IMR-90 (cell line): Measurements from ENCODE around the gene UGT1A3. TPM values are rescaled to one million over a fixed set of nuclear protein-coding genes. Genes with fewer than 3 reads are reported as not detected.

Experiments
- ATAC-seq: fragments of 200-7000 bp; cut with Tn5 transposase; 2 replicates; pipeline ENCODE4 v1.9.1; 2020; ENCODE audit warnings: low read depth, mild to moderate bottlenecking, moderate library complexity
- BruUV-seq: library from RNA; stranded (reverse); fragments of 400-500 nt; replicated peaks from 2 replicates; lab custom pipeline; 2021; lab: Mats Ljungman, UMichigan
- CTCF ChIA-PET: fragments of 300-600 bp; formaldehyde crosslinking; extraction: SDS; loops from one replicate; lab custom pipeline; 2021; ENCODE audit warnings: antibody characterized with exemption; lab: Yijun Ruan, JAX
- POLR2A ChIA-PET: fragments of 300-600 bp; sonication (Branson Sonifier 250); formaldehyde crosslinking; loops from one replicate; lab custom pipeline; 2022; ENCODE audit warnings: antibody characterized with exemption; ENCODE audit not compliant: unreplicated experiment; lab: Charles Lee
- DNase-seq: peaks from one replicate; pipeline ENCODE4 v3.0.0; 2013
- H2AFZ ChIP-seq: replicated peaks from 2 replicates; pipeline ENCODE3; 2013; ENCODE audit warnings: low read length, mild to moderate bottlenecking; ENCODE audit not compliant: poor library complexity
- H2AK5ac ChIP-seq: 2 replicates; pipeline ENCODE4 v1.6.1; 2013; ENCODE audit warnings: low read depth, low read length, inconsistent platforms
- H2AK9ac ChIP-seq: replicated peaks from 2 replicates; pipeline ENCODE3; 2013; ENCODE audit warnings: mild to moderate bottlenecking, low read depth, low read length, moderate library complexity; ENCODE audit not compliant: poor library complexity
- H2BK120ac ChIP-seq: 2 replicates; pipeline ENCODE4 v1.6.1; 2013; ENCODE audit warnings: low read depth, low read length, inconsistent platforms
- H2BK15ac ChIP-seq: 3 replicates; pipeline ENCODE4 v1.6.1; 2013; ENCODE audit warnings: low read depth, low read length, inconsistent platforms
- H2BK20ac ChIP-seq: 2 replicates; pipeline ENCODE4 v1.6.1; 2013; ENCODE audit warnings: low read depth, mild to moderate bottlenecking, inconsistent platforms, low read length, moderate library complexity
- H2BK5ac ChIP-seq: 2 replicates; pipeline ENCODE4 v1.6.1; 2013; ENCODE audit warnings: mild to moderate bottlenecking, low read depth, low read length, inconsistent platforms; ENCODE audit not compliant: poor library complexity, severe bottlenecking
- H3K14ac ChIP-seq: replicated peaks from 2 replicates; pipeline ENCODE4 v1.6.1; 2013; ENCODE audit warnings: low read depth, low read length, inconsistent platforms
- H3K18ac ChIP-seq: 2 replicates; pipeline ENCODE4 v1.6.1; 2013; ENCODE audit warnings: low read depth, low read length, control low read depth
- H3K23ac ChIP-seq: 2 replicates; pipeline ENCODE4 v1.6.1; 2013; ENCODE audit warnings: low read depth, low read length, inconsistent platforms
- H3K27ac ChIP-seq: 2 replicates; pipeline ENCODE4 v1.5.1; 2013; ENCODE audit warnings: mild to moderate bottlenecking, control low read depth, low read length; ENCODE audit not compliant: insufficient read depth
- H3K27me3 ChIP-seq: 2 replicates; pipeline ENCODE4 v1.6.1; 2013; ENCODE audit warnings: low read length; ENCODE audit not compliant: control insufficient read depth, insufficient read depth
- H3K36me3 ChIP-seq: 2 replicates; pipeline ENCODE4 v1.6.1; 2013; ENCODE audit warnings: low read length, mixed read lengths; ENCODE audit not compliant: control insufficient read depth, insufficient read depth
- H3K4ac ChIP-seq: 2 replicates; pipeline ENCODE4 v1.6.1; 2013; ENCODE audit warnings: low read depth, low read length, inconsistent platforms
- H3K4me1 ChIP-seq: 2 replicates; pipeline ENCODE4 v1.6.1; 2013; ENCODE audit warnings: low read length, mixed read lengths; ENCODE audit not compliant: control insufficient read depth, insufficient read depth
- H3K4me2 ChIP-seq: 2 replicates; pipeline ENCODE4 v1.6.1; 2013; ENCODE audit warnings: low read depth, mild to moderate bottlenecking, control low read depth, low read length, moderate library complexity
- H3K4me3 ChIP-seq: 2 replicates; pipeline ENCODE4 v1.5.1; 2013; ENCODE audit warnings: low read depth, mild to moderate bottlenecking, control low read depth, low read length, moderate library complexity; ENCODE audit not compliant: insufficient read depth
- H3K56ac ChIP-seq: 2 replicates; pipeline ENCODE4 v1.6.1; 2013; ENCODE audit warnings: low read length, inconsistent platforms; ENCODE audit not compliant: insufficient read depth; ENCODE audit errors: extremely low read depth
- H3K79me1 ChIP-seq, 2 experiments: 2 replicates each; pipeline ENCODE4 v1.6.1; 2013; ENCODE audit warnings: low read length in 2 of 2, inconsistent platforms in 1 of 2, low read depth in 1 of 2
- H3K9ac ChIP-seq: 2 replicates; pipeline ENCODE4 v1.6.1; 2013; ENCODE audit warnings: low read depth, low read length, control low read depth
- H3K9me1 ChIP-seq: 2 replicates; pipeline ENCODE4 v1.6.1; 2013; ENCODE audit warnings: low read length, inconsistent platforms; ENCODE audit not compliant: insufficient read depth
- H3K9me3 ChIP-seq: 2 replicates; pipeline ENCODE4 v1.6.1; 2013; ENCODE audit warnings: low read length; ENCODE audit not compliant: control insufficient read depth, insufficient read depth
- H4K20me1 ChIP-seq: 2 replicates; pipeline ENCODE4 v1.6.1; 2013; ENCODE audit warnings: low read length, inconsistent platforms; ENCODE audit not compliant: insufficient read depth
- H4K5ac ChIP-seq: 2 replicates; pipeline ENCODE4 v1.6.1; 2013; ENCODE audit warnings: mild to moderate bottlenecking, low read depth, low read length, control low read depth
- H4K8ac ChIP-seq, 2 experiments: 2 replicates each; pipeline ENCODE4 v1.6.1; 2013; ENCODE audit warnings: low read depth in 2 of 2, low read length in 2 of 2, control low read depth in 1 of 2, inconsistent platforms in 1 of 2
- H4K91ac ChIP-seq: 2 replicates; pipeline ENCODE4 v1.6.1; 2013; ENCODE audit warnings: low read depth, low read length, inconsistent platforms; ENCODE audit not compliant: insufficient read depth
- BHLHE40 ChIP-seq: fragments of 150-350 bp; IDR thresholded peaks from 2 replicates; pipeline ENCODE4 v1.6.1; 2016; ENCODE audit warnings: mild to moderate bottlenecking, low read depth, low read length
- CEBPB ChIP-seq: IDR thresholded peaks from 2 replicates; pipeline ENCODE4 v1.6.1; 2012; ENCODE audit warnings: low read depth, low read length, improper control_type of control experiment
- CHD1 ChIP-seq: IDR thresholded peaks from 2 replicates; pipeline ENCODE4 v1.6.1; 2012; ENCODE audit warnings: low read depth, low read length, improper control_type of control experiment
- FOS ChIP-seq: fragments of 150-350 bp; IDR thresholded peaks from 2 replicates; pipeline ENCODE4 v1.6.1; 2016; ENCODE audit warnings: low read depth, low read length
- MAFK ChIP-seq: IDR thresholded peaks from 2 replicates; pipeline ENCODE4 v1.6.1; 2012; ENCODE audit warnings: low read depth, low read length, improper control_type of control experiment
- MAZ ChIP-seq: IDR thresholded peaks from 2 replicates; pipeline ENCODE4 v1.6.1; 2012; ENCODE audit warnings: low read depth, mild to moderate bottlenecking, low read length, improper control_type of control experiment, moderate library complexity, borderline replicate concordance
- MXI1 ChIP-seq: IDR thresholded peaks from 2 replicates; pipeline ENCODE4 v1.6.1; 2012; ENCODE audit warnings: low read depth, mild to moderate bottlenecking, low read length, moderate library complexity, borderline replicate concordance
- NFE2L2 ChIP-seq: fragments of 150-350 bp; IDR thresholded peaks from 2 replicates; pipeline ENCODE4 v1.6.1; 2016; ENCODE audit warnings: low read depth, mild to moderate bottlenecking, low read length
- POLR2A ChIP-seq: IDR thresholded peaks from 2 replicates; pipeline ENCODE4 v1.6.1; 2012; ENCODE audit warnings: mild to moderate bottlenecking, low read depth, low read length
- RCOR1 ChIP-seq: IDR thresholded peaks from 2 replicates; pipeline ENCODE4 v1.6.1; 2012; ENCODE audit warnings: mild to moderate bottlenecking, low read length, improper control_type of control experiment; ENCODE audit not compliant: insufficient replicate concordance
- RFX5 ChIP-seq: IDR thresholded peaks from 2 replicates; pipeline ENCODE4 v1.8.0; 2012; ENCODE audit warnings: low read depth, mild to moderate bottlenecking, low read length, moderate library complexity
- SMC3 ChIP-seq: fragments of 150-350 bp; IDR thresholded peaks from 2 replicates; pipeline ENCODE4 v1.6.1; 2016; ENCODE audit warnings: low read depth, mild to moderate bottlenecking, antibody characterized with exemption, low read length, moderate library complexity
- WGBS, 2 experiments: methylation state at CpG; one replicate each; pipeline versions ENCODE4 v1.1.5 to v1.1.7; 2013; ENCODE audit warnings: missing lambda C conversion rate in 2 of 2; ENCODE audit not compliant: insufficient read length in 1 of 2; ENCODE audit errors: extremely low coverage in 2 of 2; 5-methylcytosine and 5-hydroxymethylcytosine counted together
- dilution Hi-C: fragments of 300-500 bp; cut with HindIII; formaldehyde crosslinking; loops from one replicate; pipeline ENCODE4 v1.14.3; 2018; ENCODE audit warnings: low sequenced_read_pairs; ENCODE audit not compliant: unreplicated experiment
- in situ Hi-C: fragments of 300-500 bp; cut with MboI; formaldehyde crosslinking; loops from 3 replicates; pipeline ENCODE4 v1.14.3; 2019; ENCODE audit warnings: low sequenced_read_pairs, inconsistent platforms, mixed read lengths
- intact Hi-C: fragments of 100-400 bp; cut with micrococcal nuclease; formaldehyde crosslinking; loops from 2 replicates; pipeline ENCODE4 v1.10.0; 2022
- polyA plus RNA-seq, 3 experiments: library from polyadenylated mRNA; depleted of rRNA; stranded (reverse); fragments of >200 nt; gene quantifications; 2 replicates each; pipeline ENCODE4 v1.2.3, GENCODE V29; 2012; ENCODE audit warnings: low replicate concordance in 1 of 3
- total RNA-seq: library from RNA; depleted of rRNA; stranded (reverse); fragments of >200 nt; gene quantifications from 2 replicates; pipeline ENCODE4 v1.2.3, GENCODE V29; 2012
- TF ChIP-seq, protein P1 (sequence below): conservative IDR thresholded peaks from 2 replicates; pipeline ENCODE4 v1.5.1; 2012; ENCODE audit warnings: mild to moderate bottlenecking, low read depth, low read length, improper control_type of control experiment
- TF ChIP-seq, protein P2 (sequence below): fragments of 150-350 bp; IDR thresholded peaks from 2 replicates; pipeline ENCODE4 v1.6.1; 2017; ENCODE audit warnings: mild to moderate bottlenecking, antibody characterized with exemption, low read length, low read depth

UGT1A3 gene
- total and polyA plus RNA-seq, 2 of the 4 experiments (the other 2 are of a cell fraction): not detected

DNA sequence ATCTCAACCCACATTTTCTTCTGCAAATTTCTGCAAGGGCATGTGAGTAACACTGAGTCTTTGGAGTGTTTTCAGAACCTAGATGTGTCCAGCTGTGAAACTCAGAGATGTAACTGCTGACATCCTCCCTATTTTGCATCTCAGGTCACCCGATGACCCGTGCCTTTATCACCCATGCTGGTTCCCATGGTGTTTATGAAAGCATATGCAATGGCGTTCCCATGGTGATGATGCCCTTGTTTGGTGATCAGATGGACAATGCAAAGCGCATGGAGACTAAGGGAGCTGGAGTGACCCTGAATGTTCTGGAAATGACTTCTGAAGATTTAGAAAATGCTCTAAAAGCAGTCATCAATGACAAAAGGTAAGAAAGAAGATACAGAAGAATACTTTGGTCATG lies 39.2 kb downstream of the UGT1A3 start:
- no peak for TF ChIP-seq SMC3
- TF ChIP-seq, protein P1, sequence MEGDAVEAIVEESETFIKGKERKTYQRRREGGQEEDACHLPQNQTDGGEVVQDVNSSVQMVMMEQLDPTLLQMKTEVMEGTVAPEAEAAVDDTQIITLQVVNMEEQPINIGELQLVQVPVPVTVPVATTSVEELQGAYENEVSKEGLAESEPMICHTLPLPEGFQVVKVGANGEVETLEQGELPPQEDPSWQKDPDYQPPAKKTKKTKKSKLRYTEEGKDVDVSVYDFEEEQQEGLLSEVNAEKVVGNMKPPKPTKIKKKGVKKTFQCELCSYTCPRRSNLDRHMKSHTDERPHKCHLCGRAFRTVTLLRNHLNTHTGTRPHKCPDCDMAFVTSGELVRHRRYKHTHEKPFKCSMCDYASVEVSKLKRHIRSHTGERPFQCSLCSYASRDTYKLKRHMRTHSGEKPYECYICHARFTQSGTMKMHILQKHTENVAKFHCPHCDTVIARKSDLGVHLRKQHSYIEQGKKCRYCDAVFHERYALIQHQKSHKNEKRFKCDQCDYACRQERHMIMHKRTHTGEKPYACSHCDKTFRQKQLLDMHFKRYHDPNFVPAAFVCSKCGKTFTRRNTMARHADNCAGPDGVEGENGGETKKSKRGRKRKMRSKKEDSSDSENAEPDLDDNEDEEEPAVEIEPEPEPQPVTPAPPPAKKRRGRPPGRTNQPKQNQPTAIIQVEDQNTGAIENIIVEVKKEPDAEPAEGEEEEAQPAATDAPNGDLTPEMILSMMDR: no peak
- no peak for TF ChIP-seq FOS
- TF ChIP-seq CEBPB: no peak
- TF ChIP-seq RFX5: no peak
- no peak for TF ChIP-seq POLR2A
- TF ChIP-seq, protein P2, sequence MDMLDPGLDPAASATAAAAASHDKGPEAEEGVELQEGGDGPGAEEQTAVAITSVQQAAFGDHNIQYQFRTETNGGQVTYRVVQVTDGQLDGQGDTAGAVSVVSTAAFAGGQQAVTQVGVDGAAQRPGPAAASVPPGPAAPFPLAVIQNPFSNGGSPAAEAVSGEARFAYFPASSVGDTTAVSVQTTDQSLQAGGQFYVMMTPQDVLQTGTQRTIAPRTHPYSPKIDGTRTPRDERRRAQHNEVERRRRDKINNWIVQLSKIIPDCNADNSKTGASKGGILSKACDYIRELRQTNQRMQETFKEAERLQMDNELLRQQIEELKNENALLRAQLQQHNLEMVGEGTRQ: no peak
- TF ChIP-seq NFE2L2: no peak
- no peak for TF ChIP-seq BHLHE40
- no peak for TF ChIP-seq RCOR1
- no peak for TF ChIP-seq MAFK
- TF ChIP-seq MXI1: no peak
- no peak for TF ChIP-seq CHD1
- no peak for TF ChIP-seq MAZ
- intact Hi-C loops: no loop called here
- H3K36me3 ChIP-seq: no peaks in the 10 kb centered on the region
- ChIA-PET CTCF (no interaction called here), POLR2A (no interaction called here)
- no peak overlapping the region for H3K27ac ChIP-seq
- dilution Hi-C loops: no loop called here
- 0 out of 2 replicates have a peak, but pooled peaks cover 5% of the 10 kb centered on the region for H3K9me1 ChIP-seq
- WGBS, 2 experiments: 60% methylated on average over 3 of the region's 4 CpGs; no CpG with 5 or more reads in 1 of the 2 experiments
- in situ Hi-C loops: no loop called here
- H4K20me1 ChIP-seq: no peaks in the 10 kb centered on the region
- no peak overlapping the region for H3K4me3 ChIP-seq
- H2BK5ac ChIP-seq: no peak overlapping the region
- no peak overlapping the region for H3K18ac ChIP-seq
- no peak overlapping the region for H3K4me2 ChIP-seq
- BruUV-seq: no TSS peak
- H4K91ac ChIP-seq: no peak overlapping the region
- no peaks in the 10 kb centered on the region for H3K79me1 ChIP-seq
- H3K56ac ChIP-seq: no peak overlapping the region
- H3K9me3 ChIP-seq: no peaks in the 10 kb centered on the region
- no peak overlapping the region for H3K4ac ChIP-seq
- H2BK20ac ChIP-seq: no peak overlapping the region
- H3K14ac ChIP-seq: no peak overlapping the region
- H2BK120ac ChIP-seq: no peak overlapping the region
- H2AK9ac ChIP-seq: no peak overlapping the region
- H2AFZ ChIP-seq: no peak overlapping the region
- ATAC-seq (no peak), DNase-seq (no peak)
- no peak overlapping the region for H2BK15ac ChIP-seq
- no peak overlapping the region for H3K23ac ChIP-seq
- peaks cover 12% of the 10 kb centered on the region for H3K4me1 ChIP-seq
- H4K5ac ChIP-seq: no peak overlapping the region
- H3K9ac ChIP-seq: no peak overlapping the region
- no peak overlapping the region for H2AK5ac ChIP-seq
- H4K8ac ChIP-seq: no peak overlapping the region
- no peaks in the 10 kb centered on the region for H3K27me3 ChIP-seq
